ENCODE data around the gene MAP3K6.

MAP3K6 gene

GRCh38 chr1:27306071-27306470 lies 60.7 kb downstream of the MAP3K6 start:
- H3K27ac ChIP-seq (ENCODE audit: low read depth, low read length): no peak overlapping the region
- no peaks in the 10 kb centered on the region for H3K27me3 ChIP-seq (ENCODE audit: control insufficient read depth, insufficient read depth, low read length)
- H3K4me1 ChIP-seq (ENCODE audit: control insufficient read depth, insufficient read depth, low read length): peaks cover under 1% of the 10 kb centered on the region
- no peak overlapping the region for H3K9ac ChIP-seq (ENCODE audit: low read length)
- no peak overlapping the region for H3K4me3 ChIP-seq (ENCODE audit: low read length)
- H3K36me3 ChIP-seq (ENCODE audit: control insufficient read depth, insufficient read depth, low read length): peaks cover 12% of the 10 kb centered on the region
